ES-I3 (cell line): ENCODE data around the gene OR1K1.
"Not testable (repeated sequence)": the region's sequence is repeated elsewhere in the genome, so short reads cannot be mapped to it uniquely, and the experiment has no call there.

Experiments
- H3K36me3 ChIP-seq: 2 replicates; pipeline ENCODE4 v1.6.1; 2013; ENCODE audit warnings: mild to moderate bottlenecking, low read length, control low read depth, moderate library complexity; ENCODE audit not compliant: insufficient read depth
- H3K4me1 ChIP-seq: 2 replicates; pipeline ENCODE4 v1.6.1; 2013; ENCODE audit warnings: mild to moderate bottlenecking, control low read depth, low read length; ENCODE audit not compliant: insufficient read depth
- H3K9ac ChIP-seq: 2 replicates; pipeline ENCODE4 v1.6.1; 2013; ENCODE audit warnings: low read depth, mild to moderate bottlenecking, low read length, moderate library complexity
- H3K9me3 ChIP-seq: 2 replicates; pipeline ENCODE4 v1.6.1; 2013; ENCODE audit warnings: mild to moderate bottlenecking, low read length, moderate library complexity; ENCODE audit not compliant: control insufficient read depth, insufficient read depth

The OR1K1 gene

DNA sequence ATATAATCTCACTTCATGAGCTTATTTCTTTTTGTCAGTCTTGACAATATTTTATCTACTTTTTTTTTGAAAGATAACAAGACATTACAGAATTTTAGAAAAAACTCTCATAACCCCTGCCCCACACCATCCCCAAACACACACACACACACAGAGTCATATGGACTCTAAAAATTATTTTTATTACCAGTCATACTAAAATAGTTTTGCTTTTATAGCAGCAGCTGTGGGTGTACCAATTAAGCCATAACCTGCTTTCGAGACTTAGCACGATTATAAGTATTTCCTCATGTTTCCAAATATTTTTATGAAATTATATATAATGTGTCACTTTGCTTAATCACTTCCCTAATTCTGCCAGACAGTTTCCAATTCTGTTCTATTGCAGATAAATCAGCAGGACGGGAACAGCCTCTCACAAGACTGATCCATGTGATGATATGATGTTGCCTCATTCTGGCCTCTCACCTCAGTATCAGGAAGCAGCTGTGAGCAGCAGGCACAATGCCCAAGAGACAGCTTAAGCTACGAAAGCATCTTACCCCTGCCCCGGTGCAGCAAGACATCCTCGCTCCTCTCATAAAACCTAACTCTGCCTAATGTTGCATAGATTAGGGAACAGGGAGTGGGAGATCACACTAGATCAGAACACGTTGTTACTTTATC, 21.5 kb downstream of the OR1K1 start:
- H3K9ac ChIP-seq: no peak overlapping the region
- H3K36me3 ChIP-seq: peaks cover 13% of the 10 kb centered on the region

DNA sequence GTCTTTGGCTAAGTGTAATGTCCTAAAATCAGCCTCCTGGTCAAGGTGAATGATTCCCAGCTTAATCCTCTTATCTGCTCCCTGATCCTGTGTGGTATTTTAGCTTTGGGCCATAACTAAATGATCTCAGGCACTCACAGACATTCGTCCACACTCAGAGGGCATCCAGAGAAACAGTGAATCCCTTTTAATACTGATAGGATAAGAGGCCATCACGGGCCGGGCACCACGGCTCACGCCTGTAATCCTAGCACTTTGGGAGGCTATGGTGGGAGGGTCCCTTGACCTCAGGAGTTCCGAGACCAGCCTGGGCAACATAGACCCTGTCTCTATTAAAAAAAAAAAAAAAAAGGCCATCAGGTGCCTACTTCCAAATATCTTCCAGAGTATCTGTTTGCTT, 22.1 kb downstream of the OR1K1 start:
- Histone ChIP-seq H3K9me3 (no peaks in the 10 kb centered on the region), H3K36me3 (peaks cover 13% of the 10 kb centered on the region), H3K4me1 (peaks cover 6% of the 10 kb centered on the region; the same call in 1 of the 2 replicates), H3K9ac (no peak overlapping the region)

More for the DNA sequence above, 21.5 kb downstream of the OR1K1 start:
- no peaks in the 10 kb centered on the region for H3K9me3 ChIP-seq
- H3K4me1 ChIP-seq: no peaks in the 10 kb centered on the region

DNA sequence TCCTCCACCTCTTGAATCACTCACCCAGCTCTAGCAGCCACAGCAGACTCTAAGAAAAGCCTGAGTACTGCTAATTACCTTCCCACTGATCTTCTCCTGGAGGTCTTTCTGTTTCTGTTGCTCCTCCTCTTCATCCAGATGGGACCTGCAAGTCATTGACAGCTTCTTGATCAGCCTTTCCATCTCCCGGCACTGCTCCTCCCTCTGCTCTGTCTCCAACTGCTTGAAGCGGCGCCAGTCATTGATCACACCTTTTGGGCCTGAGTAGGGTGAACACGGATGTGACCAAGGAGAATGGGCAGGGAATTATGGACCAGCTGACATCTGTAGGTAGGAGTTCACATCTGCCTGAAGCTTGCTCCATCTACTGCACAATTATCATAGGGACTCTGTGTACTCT, 23.0 kb downstream of the OR1K1 start:
- peaks cover 13% of the 10 kb centered on the region for H3K36me3 ChIP-seq
- H3K9me3 ChIP-seq: no peaks in the 10 kb centered on the region
- H3K4me1 ChIP-seq: peaks cover 8% of the 10 kb centered on the region; the same call in 1 of the 2 replicates
- no peak overlapping the region for H3K9ac ChIP-seq

DNA sequence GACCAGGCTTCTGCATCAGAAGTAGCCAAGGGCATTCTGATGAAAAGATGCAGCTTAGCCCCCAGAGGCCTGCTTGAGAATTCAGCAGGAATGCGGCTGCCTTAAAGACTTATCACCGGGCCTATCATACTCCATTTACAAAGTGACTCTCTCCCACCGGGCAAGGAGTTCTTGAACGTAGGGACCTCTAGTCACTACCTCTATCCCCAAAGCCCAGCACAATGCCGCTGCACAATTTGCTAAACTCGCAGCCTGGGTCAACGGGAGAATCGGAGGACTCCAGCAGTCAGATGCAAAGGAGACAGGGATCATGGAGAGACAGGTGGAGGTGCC, 27.8 kb downstream of the OR1K1 start:
- peak overlapping the region; percentile 91 for H3K9ac ChIP-seq
- H3K4me1 ChIP-seq: peaks cover 8% of the 10 kb centered on the region; the same call in 1 of the 2 replicates
- H3K36me3 ChIP-seq: peaks cover 7% of the 10 kb centered on the region
- H3K9me3 ChIP-seq: no peaks in the 10 kb centered on the region

DNA sequence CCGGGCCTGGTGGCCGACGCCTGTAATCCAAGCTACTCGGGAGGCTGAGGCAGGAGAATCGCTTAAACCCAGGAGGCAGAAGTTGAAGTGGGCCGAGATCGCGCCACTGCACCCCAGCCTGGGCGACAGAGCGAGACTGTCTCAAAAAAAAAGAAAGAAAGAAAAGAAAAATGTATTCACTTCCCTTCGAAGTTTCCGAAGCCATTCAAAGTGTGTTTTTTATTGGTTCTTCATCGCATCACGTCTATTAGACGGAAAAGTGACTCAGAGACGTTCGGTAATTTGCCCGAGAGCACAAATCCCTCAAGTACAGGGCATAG, 29.0 kb downstream of the OR1K1 start:
- peak overlapping the region; percentile 91; the same call in 1 of the 2 replicates for H3K9ac ChIP-seq
- H3K36me3 ChIP-seq, H3K4me1 ChIP-seq, H3K9me3 ChIP-seq: not testable (repeated sequence)

DNA sequence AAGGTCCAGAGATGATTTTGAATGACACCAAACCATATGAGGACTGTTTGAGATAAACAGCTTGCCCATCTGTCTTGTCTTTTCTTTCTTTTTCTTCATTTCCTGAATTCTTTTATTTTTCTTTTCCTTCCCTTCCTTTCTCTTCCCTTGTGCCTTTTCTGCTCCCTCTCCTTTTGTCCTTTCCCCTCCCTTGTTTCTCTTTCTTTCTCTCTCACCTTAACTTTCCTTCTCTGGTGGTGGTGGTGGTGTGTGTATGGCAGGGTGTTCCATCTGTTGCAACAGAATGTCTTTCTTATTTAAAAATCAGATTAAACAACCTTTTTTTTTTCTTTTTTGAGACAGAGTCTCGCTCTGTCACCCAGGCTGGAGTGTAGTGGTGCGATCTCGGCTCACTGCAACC, 32.3 kb downstream of the OR1K1 start:
- Histone ChIP-seq H3K4me1 (peaks cover 11% of the 10 kb centered on the region), H3K36me3 (no peaks in the 10 kb centered on the region), H3K9ac (no peak overlapping the region), H3K9me3 (no peaks in the 10 kb centered on the region)

DNA sequence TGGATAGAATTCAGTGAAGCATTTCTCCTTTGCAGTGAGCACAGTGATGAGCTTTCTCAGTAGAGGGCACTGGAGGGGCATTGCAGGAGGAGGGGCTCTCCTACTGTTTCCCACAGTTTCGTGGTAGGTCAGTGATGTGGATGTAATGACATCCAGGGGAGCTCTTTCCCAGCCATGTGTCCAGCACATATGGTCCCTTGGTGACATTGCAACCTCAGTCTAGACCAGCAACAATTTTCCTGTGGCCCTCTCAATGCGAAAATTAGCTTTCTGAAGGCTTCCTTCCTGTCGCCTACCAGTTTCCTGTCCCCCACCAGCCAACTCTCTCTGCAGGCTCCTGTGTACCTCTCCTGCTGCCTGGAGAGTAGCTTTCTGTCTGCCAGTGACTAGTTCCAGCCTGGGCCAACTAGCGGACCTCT, 35.4 kb downstream of the OR1K1 start:
- Histone ChIP-seq H3K4me1 (peaks cover 10% of the 10 kb centered on the region; the same call in 1 of the 2 replicates), H3K9ac (no peak overlapping the region), H3K9me3 (no peaks in the 10 kb centered on the region), H3K36me3 (no peaks in the 10 kb centered on the region)

DNA sequence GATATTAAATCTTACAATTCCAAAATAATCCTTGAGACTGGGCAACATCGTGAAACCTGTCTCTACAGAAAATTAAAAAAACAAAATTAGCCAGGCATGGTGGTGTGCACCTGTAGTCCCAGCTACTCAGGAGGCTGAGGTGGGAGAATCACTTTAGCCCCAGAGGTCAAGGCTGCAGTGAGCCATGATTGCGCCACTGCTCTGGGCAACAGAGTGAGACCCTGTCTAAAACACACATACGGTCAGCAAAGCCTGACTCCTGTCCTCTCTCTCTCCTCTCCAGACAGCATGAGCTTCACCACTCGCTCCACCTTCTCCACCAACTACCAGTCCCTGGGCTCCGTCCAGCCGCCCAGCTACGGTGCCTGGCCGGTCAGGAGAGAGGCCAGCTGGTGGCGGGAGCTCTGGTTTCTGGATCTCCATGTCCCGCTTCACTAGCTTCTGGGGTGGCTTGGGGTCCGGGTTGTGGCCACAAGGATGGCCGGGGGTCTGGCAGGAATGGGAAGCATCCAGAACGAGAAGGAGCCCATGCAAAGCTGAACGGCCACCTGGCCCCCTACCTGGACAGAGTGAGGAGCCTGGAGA, 37.4 kb downstream of the OR1K1 start:
- peaks cover 10% of the 10 kb centered on the region; the same call in 1 of the 2 replicates for H3K4me1 ChIP-seq
- no peaks in the 10 kb centered on the region for H3K36me3 ChIP-seq
- H3K9me3 ChIP-seq: no peaks in the 10 kb centered on the region
- H3K9ac ChIP-seq: no peak overlapping the region

DNA sequence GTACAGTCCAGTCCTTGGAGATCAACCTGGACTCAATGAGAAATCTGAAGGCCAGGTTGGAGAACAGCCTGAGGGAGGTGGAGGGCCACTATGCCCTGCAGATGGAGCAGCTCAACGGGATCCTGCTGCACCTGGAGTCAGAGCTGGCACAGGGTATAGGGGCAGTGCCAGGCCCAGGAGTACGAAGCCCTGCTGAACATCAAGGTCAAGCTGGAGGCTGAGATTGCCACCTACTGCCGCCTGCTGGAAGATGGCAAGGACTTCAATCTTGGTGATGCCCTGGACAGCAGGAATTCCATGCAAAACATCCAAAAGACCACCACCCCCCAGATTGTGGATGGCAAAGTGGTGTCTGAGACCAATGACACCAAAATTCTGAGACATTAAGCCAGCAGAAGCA, 38.5 kb downstream of the OR1K1 start:
- H3K9ac ChIP-seq, H3K36me3 ChIP-seq, H3K9me3 ChIP-seq: not testable (repeated sequence)
- peaks cover 10% of the 10 kb centered on the region; the same call in 1 of the 2 replicates for H3K4me1 ChIP-seq

DNA sequence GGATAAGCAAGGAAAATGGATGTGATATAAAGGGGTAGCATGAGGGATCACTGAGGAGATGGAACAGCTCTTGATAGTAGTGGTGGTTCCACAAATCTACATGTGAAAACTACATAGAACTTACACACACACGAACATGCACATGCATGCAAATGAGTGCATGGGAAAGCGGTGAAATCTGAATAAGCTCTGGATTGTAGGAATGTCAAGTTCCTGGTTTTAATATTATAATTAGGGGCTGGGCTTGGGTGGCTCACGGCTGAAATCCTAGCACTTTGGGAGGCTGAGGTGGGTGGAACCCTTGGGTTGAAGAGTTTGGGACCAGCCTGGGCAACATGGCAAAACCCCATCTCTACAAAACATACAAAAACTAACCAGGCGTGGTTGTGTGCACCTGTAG, 41.6 kb downstream of the OR1K1 start:
- no peaks in the 10 kb centered on the region for H3K4me1 ChIP-seq

DNA sequence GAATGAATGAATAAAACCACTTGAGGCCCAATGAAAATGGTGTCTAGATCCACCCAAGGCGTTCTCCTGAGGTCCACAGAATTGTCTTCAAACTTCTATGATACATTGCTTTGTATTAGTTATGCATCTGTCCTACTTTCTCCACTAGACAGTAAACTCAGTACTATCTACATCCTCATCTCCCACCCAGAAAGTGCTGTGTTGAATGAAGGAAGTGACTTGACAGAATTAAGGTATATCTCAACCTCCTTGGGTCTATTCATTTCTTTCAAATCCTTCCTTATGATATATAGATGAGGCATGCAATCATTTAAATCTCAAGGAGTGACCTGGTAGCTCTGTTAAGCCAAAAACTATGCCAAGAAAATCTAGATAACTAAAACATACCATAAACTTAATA, 44.2 kb downstream of the OR1K1 start:
- H3K9me3 ChIP-seq: no peaks in the 10 kb centered on the region
- H3K36me3 ChIP-seq: 0 out of 2 replicates have a peak, but pooled peaks cover 6% of the 10 kb centered on the region
- H3K9ac ChIP-seq: no peak overlapping the region
- no peaks in the 10 kb centered on the region for H3K4me1 ChIP-seq

More for the DNA sequence above, 41.6 kb downstream of the OR1K1 start:
- Histone ChIP-seq H3K36me3 (0 out of 2 replicates have a peak, but pooled peaks cover 4% of the 10 kb centered on the region), H3K9ac (no peak overlapping the region), H3K9me3 (no peaks in the 10 kb centered on the region)

DNA sequence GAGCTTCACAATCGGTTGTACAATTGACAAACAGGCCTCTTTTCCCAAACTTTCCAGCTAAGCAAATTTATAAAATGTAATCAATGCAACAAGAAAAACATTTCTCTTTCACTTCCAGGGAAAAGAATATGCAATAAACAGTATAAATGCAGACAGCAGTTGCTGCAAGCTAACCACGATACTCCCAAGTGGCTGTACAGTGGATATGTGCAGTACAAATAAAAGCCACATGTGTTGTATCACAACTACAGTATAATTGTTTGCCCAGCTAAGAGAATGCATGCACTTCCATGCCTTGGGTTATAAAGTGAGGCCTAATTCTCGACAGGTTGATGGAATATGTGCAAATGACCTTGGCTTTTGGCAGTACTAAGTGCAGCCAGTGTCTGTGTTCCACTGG, 45.2 kb downstream of the OR1K1 start:
- Histone ChIP-seq H3K4me1 (no peaks in the 10 kb centered on the region), H3K9me3 (no peaks in the 10 kb centered on the region), H3K9ac (no peak overlapping the region), H3K36me3 (0 out of 2 replicates have a peak, but pooled peaks cover 6% of the 10 kb centered on the region)

DNA sequence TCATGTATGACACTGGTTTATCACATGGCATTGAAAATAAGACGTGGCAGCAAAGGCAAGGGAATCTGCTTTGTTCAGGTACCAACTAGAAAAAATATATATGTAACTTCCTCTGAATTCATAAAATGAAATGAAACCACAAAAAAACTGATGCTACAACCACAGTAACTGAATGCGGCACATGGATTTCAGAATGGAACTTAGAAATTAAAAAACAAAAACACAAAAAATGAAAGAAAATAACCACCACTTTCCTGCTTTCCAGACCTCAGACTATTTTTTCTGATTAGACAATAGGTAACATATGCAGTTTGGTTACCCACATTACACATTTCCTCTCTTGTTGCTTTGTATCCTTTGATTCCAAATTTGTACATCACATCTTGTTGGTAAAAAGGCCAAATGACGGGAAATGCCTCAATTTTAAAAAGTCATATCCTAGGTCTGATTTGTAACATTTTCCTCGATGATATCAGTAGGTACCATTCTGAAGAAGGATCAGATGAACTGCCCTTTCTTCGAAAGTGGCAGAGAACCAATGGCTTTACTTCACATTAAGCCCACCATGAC, 46.5 kb downstream of the OR1K1 start:
- no peaks in the 10 kb centered on the region; the same call in 1 of the 2 replicates for H3K9me3 ChIP-seq
- no peak overlapping the region for H3K9ac ChIP-seq
- H3K4me1 ChIP-seq: no peaks in the 10 kb centered on the region
- H3K36me3 ChIP-seq: peaks cover 11% of the 10 kb centered on the region; the same call in 1 of the 2 replicates

DNA sequence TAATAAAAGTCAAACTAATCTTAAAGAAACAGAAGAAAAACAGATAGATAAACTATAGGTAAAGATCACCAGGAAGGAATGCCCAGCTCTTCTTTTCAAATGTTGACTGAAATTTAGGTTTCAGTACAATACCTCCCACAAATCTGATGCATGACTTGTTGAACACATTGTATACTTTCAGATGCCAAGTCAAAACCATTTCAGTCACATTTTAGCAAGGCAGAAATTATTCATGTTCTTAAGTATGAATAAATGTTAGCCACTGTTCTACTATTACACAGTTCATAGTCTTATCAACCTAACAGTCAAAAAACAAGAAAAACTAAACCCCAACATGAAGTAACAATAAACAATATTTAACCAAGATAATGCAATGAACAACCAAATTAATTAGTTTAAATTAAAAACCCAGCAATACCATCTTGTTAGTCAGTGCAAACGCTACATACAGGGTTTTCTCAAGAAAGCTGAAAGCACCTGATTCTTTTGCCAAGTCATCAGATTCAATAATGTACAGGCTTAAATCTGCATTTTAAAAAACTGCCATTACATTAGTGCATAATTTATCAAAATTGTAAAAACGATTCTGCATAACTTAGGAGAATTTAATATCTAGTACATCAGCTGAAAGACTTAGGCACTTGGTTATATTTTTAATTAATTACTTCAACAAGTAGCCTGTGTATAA, 48.5 kb downstream of the OR1K1 start:
- Histone ChIP-seq H3K4me1 (no peaks in the 10 kb centered on the region), H3K9me3 (no peaks in the 10 kb centered on the region; the same call in 1 of the 2 replicates), H3K9ac (no peak overlapping the region), H3K36me3 (peaks cover 11% of the 10 kb centered on the region; the same call in 1 of the 2 replicates)
